HepG2 (cell line): ENCODE data around the gene LMTK2. TPM values are rescaled to one million over a fixed set of nuclear protein-coding genes. Genes with fewer than 3 reads are reported as not detected.

Experiments used
- ATAC-seq: fragments of 200-7000 bp; cut with Tn5 transposase; 3 replicates; pipeline ENCODE4 v1.9.1; 2020; ENCODE audit warnings: mild to moderate bottlenecking, moderate library complexity
- BruUV-seq: library from RNA; stranded (reverse); fragments of 400-500 nt; replicated peaks from 2 replicates; lab custom pipeline; 2021; lab: Mats Ljungman, UMichigan
- CTCF ChIA-PET: fragments of 300-600 bp; formaldehyde crosslinking; extraction: SDS; loops from one replicate; lab custom pipeline; 2021; ENCODE audit warnings: low total read pairs, inconsistent platforms, low intra/inter-chr PET ratio; lab: Yijun Ruan, JAX
- POLR2A ChIA-PET: fragments of 350-600 bp; sonication (Branson Sonifier 250); formaldehyde crosslinking; loops from one replicate; lab custom pipeline; 2020; ENCODE audit warnings: antibody characterized with exemption, inconsistent platforms; lab: Yijun Ruan, JAX
- DNase-seq: peaks from one replicate; pipeline ENCODE4 v3.0.0-alpha.2; 2015; ENCODE audit warnings: low spot score
- FAIRE-seq: peaks from 3 replicates; lab custom pipeline; 2011; peaks lifted over from hg19 to GRCh38; lab: Jason Lieb, UNC
- H2AFZ ChIP-seq: one replicate; pipeline ENCODE4 v1.6.1; 2011; ENCODE audit warnings: low read length, inconsistent platforms
- H3K27ac ChIP-seq: fragments of 300-600 bp; 3 replicates; pipeline ENCODE4 v1.8.0; 2011; ENCODE audit warnings: mixed run types, mild to moderate bottlenecking, mixed read lengths, low read length, inconsistent platforms; ENCODE audit not compliant: insufficient read depth; ENCODE audit errors: extremely low read length
- H3K27me3 ChIP-seq, 2 experiments: fragments of 200-600 bp in 1 of 2; 2 replicates in 1 of 2; 3 replicates in 1 of 2; pipeline versions ENCODE4 v1.6.0 to v1.8.0; 2011; ENCODE audit warnings: low read length in 2 of 2, mild to moderate bottlenecking in 2 of 2, moderate library complexity in 2 of 2, inconsistent platforms in 1 of 2; ENCODE audit not compliant: insufficient read depth in 2 of 2, control insufficient read depth in 1 of 2
- H3K36me3 ChIP-seq, 2 experiments: fragments of 200-600 bp in 1 of 2; replicated peaks in 1 of 2; 2 replicates in 1 of 2; 3 replicates in 1 of 2; pipeline versions ENCODE4 v1.5.1 to v1.8.0; 2011; ENCODE audit warnings: low read length in 2 of 2, inconsistent platforms in 1 of 2; ENCODE audit not compliant: insufficient read depth in 2 of 2, control insufficient read depth in 1 of 2
- H3K4me1 ChIP-seq: 2 replicates; pipeline ENCODE4 v1.5.1; 2012; ENCODE audit warnings: low read length, inconsistent platforms; ENCODE audit not compliant: insufficient read depth
- H3K4me2 ChIP-seq: 2 replicates; pipeline ENCODE4 v1.6.0; 2011; ENCODE audit warnings: low read depth, low read length, inconsistent platforms
- H3K4me3 ChIP-seq, 3 experiments: fragments of 200-600 bp in 1 of 3; sonication (generic), shearing (Covaris generic) in 1 of 3; replicated peaks in 1 of 3; 2 replicates each; pipeline ENCODE4 v1.5.1; 2011 to 2016; ENCODE audit warnings: low read length in 3 of 3, inconsistent platforms in 2 of 3, low read depth in 2 of 3, mild to moderate bottlenecking in 2 of 3, control low read depth in 1 of 3, mixed read lengths in 1 of 3; ENCODE audit not compliant: insufficient read depth in 1 of 3
- H3K79me2 ChIP-seq: one replicate; pipeline ENCODE4 v1.6.1; 2011; ENCODE audit warnings: low read length, inconsistent platforms; ENCODE audit not compliant: insufficient read depth
- H3K9ac ChIP-seq: 2 replicates; pipeline ENCODE4 v1.6.0; 2011; ENCODE audit warnings: mild to moderate bottlenecking, low read depth, low read length, inconsistent platforms; ENCODE audit not compliant: insufficient read depth
- H3K9me3 ChIP-seq: 2 replicates; pipeline ENCODE4 v1.5.1; 2012; ENCODE audit warnings: mild to moderate bottlenecking, low read length
- H4K20me1 ChIP-seq: 2 replicates; pipeline ENCODE4 v1.6.0; 2011; ENCODE audit warnings: inconsistent platforms, mild to moderate bottlenecking, low read length, moderate library complexity; ENCODE audit not compliant: insufficient read depth
- ASH2L ChIP-seq: fragments of 300-600, 200-600 bp; sonication (generic); IDR thresholded peaks from 2 replicates; pipeline ENCODE4 v1.7.0; 2017; ENCODE audit warnings: low read depth, mild to moderate bottlenecking, moderate library complexity, mixed read lengths, low read length; ENCODE audit not compliant: insufficient read length
- DMAP1 ChIP-seq: IDR thresholded peaks from 2 replicates; pipeline ENCODE4 v1.6.1; 2016
- E2F5 ChIP-seq: sonication (generic); formaldehyde crosslinking; conservative IDR thresholded peaks from 2 replicates; pipeline ENCODE4 v1.4.0; 2020; ENCODE audit warnings: missing genetic modification reagents
- ETS1 ChIP-seq: sonication (generic); formaldehyde crosslinking; IDR thresholded peaks from 2 replicates; pipeline ENCODE4 v1.4.0; 2020; ENCODE audit warnings: missing genetic modification reagents
- GFI1 ChIP-seq: sonication (generic); formaldehyde crosslinking; IDR thresholded peaks from 2 replicates; pipeline ENCODE4 v1.5.0; 2020; ENCODE audit warnings: missing genetic modification reagents, mild to moderate bottlenecking, borderline replicate concordance
- MBNL3 ChIP-seq: fragments of 250-450 bp; sonication (Bioruptor Pico); conservative IDR thresholded peaks from 2 replicates; pipeline ENCODE4 v1.8.0; 2022; ENCODE audit warnings: mild to moderate bottlenecking, inconsistent platforms
- MLXIP ChIP-seq: sonication (generic); formaldehyde crosslinking; IDR thresholded peaks from 2 replicates; pipeline ENCODE4 v1.9.0; 2021; ENCODE audit warnings: missing genetic modification reagents, borderline replicate concordance
- NR2F2 ChIP-seq: IDR thresholded peaks from 2 replicates; pipeline ENCODE4 v1.6.1; 2012; ENCODE audit warnings: low read depth, inconsistent platforms, borderline replicate concordance
- PAX8 ChIP-seq: sonication (generic); formaldehyde crosslinking; IDR thresholded peaks from 2 replicates; pipeline ENCODE4 v1.8.0; 2022; ENCODE audit warnings: mild to moderate bottlenecking, missing genetic modification reagents, borderline replicate concordance
- PHB2 ChIP-seq: fragments of 450-650 bp; IDR thresholded peaks from 2 replicates; pipeline ENCODE4 v1.6.1; 2018; ENCODE audit not compliant: partially characterized antibody
- THAP11 ChIP-seq: IDR thresholded peaks from 2 replicates; pipeline ENCODE4 v1.6.1; 2016; ENCODE audit warnings: missing biosample characterization, missing genetic modification reagents
- TRAFD1 ChIP-seq: sonication (generic); formaldehyde crosslinking; IDR thresholded peaks from 2 replicates; pipeline ENCODE4 v1.5.1; 2020; ENCODE audit warnings: missing genetic modification reagents, mild to moderate bottlenecking, borderline replicate concordance
- ZBTB34 ChIP-seq: sonication (generic); formaldehyde crosslinking; IDR thresholded peaks from 2 replicates; pipeline ENCODE4 v1.8.0; 2022; ENCODE audit warnings: mild to moderate bottlenecking, missing genetic modification reagents
- ZNF124 ChIP-seq: sonication (generic); formaldehyde crosslinking; IDR thresholded peaks from 2 replicates; pipeline ENCODE4 v1.4.0; 2020; ENCODE audit warnings: missing genetic modification reagents
- ZNF746 ChIP-seq: sonication (generic); formaldehyde crosslinking; IDR thresholded peaks from 2 replicates; pipeline ENCODE4 v1.8.0; 2022; ENCODE audit warnings: mild to moderate bottlenecking, missing genetic modification reagents
- ZNF891 ChIP-seq: sonication (generic); formaldehyde crosslinking; IDR thresholded peaks from 2 replicates; pipeline ENCODE4 v1.5.0; 2020; ENCODE audit warnings: mild to moderate bottlenecking, missing genetic modification reagents
- WGBS: methylation state at CpG from one replicate; pipeline ENCODE4 v1.1.6; 2017; ENCODE audit warnings: low lambda C conversion rate; 5-methylcytosine and 5-hydroxymethylcytosine counted together
- in situ Hi-C: cut with HindIII; loops from 2 replicates; pipeline ENCODE4 v1.10.0; 2017; ENCODE audit warnings: low pct_unique_long_range_greater_than_20kb; ENCODE audit not compliant: extremely low pct_ligation_motif_present
- intact Hi-C: fragments of 100-400 bp; cut with micrococcal nuclease; formaldehyde crosslinking; loops from one replicate; pipeline ENCODE4 v1.10.0; 2022; ENCODE audit not compliant: unreplicated experiment
- polyA plus RNA-seq, 8 experiments: library from polyadenylated mRNA; depleted of rRNA in 3 of 8; stranded (reverse) in 7 of 8; unstranded in 1 of 8; fragments of >200 nt; fragmentation: Illumina TruSeq in 4 of 8; extraction: Trizol in 4 of 8; gene quantifications; 2 replicates each; pipeline versions ENCODE4 v1.2.1 to v1.2.3, GENCODE V29; 2011 to 2016; ENCODE audit warnings: low read depth in 4 of 8, missing spikeins in 1 of 8, mixed read lengths in 1 of 8; ENCODE audit not compliant: insufficient read depth in 1 of 8
- total RNA-seq, 5 experiments: library from RNA; depleted of rRNA; stranded (reverse); fragments of >200 nt; fragmentation: Illumina TruSeq; extraction: Trizol; gene quantifications; 2 replicates each; pipeline ENCODE4 v1.2.3, GENCODE V29; 2016; ENCODE audit warnings: low read depth in 1 of 5

Gene LMTK2
- total and polyA plus RNA-seq, 2 of the 13 experiments (the other 11 are each of a cell fraction or from before 2014, with no cell fraction given) = 9.5 to 11.7 TPM

GRCh38 chr7:98084631-98085030 lies 22.0 kb upstream of the LMTK2 start:
- Histone ChIP-seq H3K9ac (no peak overlapping the region), H3K36me3 (no peaks in the 10 kb centered on the region), H3K27ac (no peak overlapping the region), H4K20me1 (no peaks in the 10 kb centered on the region), H3K4me3 (no peak overlapping the region), H3K79me2 (no peaks in the 10 kb centered on the region), H3K4me1 (peaks cover 14% of the 10 kb centered on the region), H2AFZ (no peak overlapping the region), H3K27me3 (no peaks in the 10 kb centered on the region; a peak in 1 of 5 replicates), H3K4me2 (no peak overlapping the region), H3K9me3 (no peaks in the 10 kb centered on the region)
- 60% methylated on average over 2 of the region's 3 CpGs for WGBS
- TF ChIP-seq MLXIP (CRISPR knock-in tag) (no peak), MBNL3 (CRISPR knock-in tag) (no peak), ZNF124 (CRISPR knock-in tag) (no peak), TRAFD1 (CRISPR knock-in tag) (no peak), GFI1 (CRISPR knock-in tag) (no peak), ZBTB34 (CRISPR knock-in tag) (no peak), E2F5 (CRISPR knock-in tag) (no peak), NR2F2 (no peak), ZNF746 (CRISPR knock-in tag) (no peak), THAP11 (CRISPR knock-in tag) (no peak), PAX8 (no peak), DMAP1 (no peak), ASH2L (no peak), ETS1 (CRISPR knock-in tag) (no peak), PHB2 (no peak), ZNF891 (CRISPR knock-in tag) (no peak)
- in situ Hi-C loops = no loop called here
- FAIRE-seq = no peak
- BruUV-seq = no TSS peak
- no peak for ATAC-seq
- ChIA-PET CTCF (no interaction called here), POLR2A (no interaction called here)
- no peak for DNase-seq
- intact Hi-C loops = no loop called here
